Tongue (tissue), 2 donors: Measurements from ENCODE around the gene TCF12. TPM values are rescaled to one million over a fixed set of nuclear protein-coding genes. Genes with fewer than 3 reads are reported as not detected.
"Not testable (repeated sequence)": the region's sequence is repeated elsewhere in the genome, so short reads cannot be mapped to it uniquely, and the experiment has no call there.

Experiments
- DNase-seq: peaks from one replicate; pipeline ENCODE4 v3.0.0-alpha.2; 2015
- total RNA-seq: library from RNA; depleted of rRNA; stranded (reverse); fragments of >200 nt; gene quantifications from one replicate; pipeline ENCODE4 v1.2.3, GENCODE V29; 2014

TCF12 gene
- total RNA-seq, 1 donor from 2014 or later = 176 TPM

GRCh38 chr15:56916825-56917477 is 1.5 kb upstream of the TCF12 start:
- no peak for DNase-seq

GRCh38 chr15:56917652-56918045 is 795 bp upstream of the TCF12 start:
- no peak for DNase-seq

DNA sequence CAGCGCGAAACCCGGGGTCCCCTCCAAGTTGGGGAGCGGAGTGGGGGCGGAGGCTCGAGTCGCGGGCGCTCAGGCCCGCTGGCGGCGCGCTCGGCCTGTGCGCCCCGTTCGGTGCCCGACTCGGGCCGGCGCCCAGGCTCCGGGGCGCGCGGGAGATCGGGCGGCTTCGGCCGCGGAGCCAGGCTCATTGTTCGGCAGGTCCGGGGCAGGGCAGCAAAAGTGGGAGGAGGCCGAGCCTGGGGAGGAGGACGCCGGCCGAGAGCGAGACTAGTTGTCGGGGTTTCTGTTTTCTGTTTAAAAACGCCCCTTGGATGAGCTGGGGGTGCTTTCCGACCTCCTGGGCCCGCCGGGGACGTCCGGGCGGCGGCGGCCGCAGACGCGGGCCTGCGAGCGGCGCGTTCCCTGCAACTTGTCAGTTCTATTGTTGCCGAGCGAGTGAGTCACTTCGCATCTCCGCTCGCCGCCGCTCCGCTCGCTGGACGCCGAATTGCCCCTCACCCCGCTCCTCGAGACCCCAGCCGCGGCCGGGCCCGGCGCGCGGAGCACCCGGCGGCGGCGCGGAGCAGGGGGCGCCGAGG is 676 bp downstream of the TCF12 start:
- DNase-seq = peak; percentile 72

- peak; percentile 59 for DNase-seq
These were observed 1.3 kb downstream of the TCF12 start for GRCh38 chr15:56919609-56920366.

DNA sequence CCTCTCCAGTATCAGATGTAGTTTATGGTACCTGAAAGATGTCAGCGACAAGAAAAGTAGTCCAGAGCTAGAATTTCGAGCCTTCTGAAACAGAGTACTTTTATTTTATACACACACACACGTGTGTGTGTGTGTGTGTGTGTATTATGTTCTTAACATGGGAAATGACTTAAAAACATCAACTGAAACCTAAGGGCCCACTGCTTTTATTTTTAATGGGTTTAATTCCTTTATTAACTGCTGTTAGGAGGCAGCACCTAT is 1.9 kb downstream of the TCF12 start:
- no peak for DNase-seq

- no peak for DNase-seq
These were observed 4.7 kb downstream of the TCF12 start for GRCh38 chr15:56923174-56923591.

GRCh38 chr15:56927816-56928215 is 9.4 kb downstream of the TCF12 start:
- DNase-seq = no peak

- DNase-seq = no peak
These were observed 11.0 kb downstream of the TCF12 start for GRCh38 chr15:56929399-56929798.

- DNase-seq = no peak
These were observed 11.5 kb downstream of the TCF12 start for GRCh38 chr15:56929933-56930332.

- no peak for DNase-seq
These were observed 12.3 kb downstream of the TCF12 start for GRCh38 chr15:56930669-56931313.

DNA sequence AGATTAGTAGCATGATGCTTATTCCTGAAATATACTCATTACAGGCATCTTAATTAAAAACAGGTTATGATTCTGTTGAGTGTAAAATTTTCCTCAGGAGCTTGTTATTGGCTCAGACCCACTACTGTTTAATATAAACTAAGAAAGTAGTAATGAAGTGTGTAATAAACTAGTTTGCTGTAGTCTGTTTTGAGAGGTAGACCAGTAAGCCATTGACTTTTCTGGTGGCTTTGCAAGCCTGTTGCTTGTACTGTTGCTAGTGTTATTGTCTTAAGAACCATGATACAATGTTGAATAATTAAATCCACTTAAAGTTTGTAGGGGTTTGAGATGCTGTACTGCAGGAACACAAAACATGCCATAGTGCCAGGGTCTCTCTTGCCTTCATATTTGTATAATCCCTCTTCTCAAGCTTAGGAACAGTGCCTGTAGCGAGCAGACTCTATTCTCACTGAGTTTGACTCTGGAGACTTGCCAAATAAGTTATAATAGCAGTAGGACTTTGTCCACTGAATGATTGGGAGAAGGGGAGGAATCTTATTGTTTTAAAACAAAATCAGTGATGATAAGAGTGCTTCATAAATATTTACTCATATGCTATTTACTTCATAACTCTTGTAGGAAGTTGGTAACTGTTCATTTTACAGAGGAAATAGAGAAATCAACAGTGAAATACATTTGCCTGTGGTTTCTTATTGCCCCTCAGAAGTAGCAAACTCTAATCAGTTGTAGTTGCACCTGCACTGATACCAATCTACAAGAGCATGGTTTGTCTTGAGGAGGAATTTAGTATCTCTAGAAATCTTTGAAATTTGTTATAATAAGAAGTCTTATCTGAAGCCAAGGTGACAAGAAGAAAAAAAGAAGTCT is 13.4 kb downstream of the TCF12 start:
- peak; percentile 20 for DNase-seq

DNA sequence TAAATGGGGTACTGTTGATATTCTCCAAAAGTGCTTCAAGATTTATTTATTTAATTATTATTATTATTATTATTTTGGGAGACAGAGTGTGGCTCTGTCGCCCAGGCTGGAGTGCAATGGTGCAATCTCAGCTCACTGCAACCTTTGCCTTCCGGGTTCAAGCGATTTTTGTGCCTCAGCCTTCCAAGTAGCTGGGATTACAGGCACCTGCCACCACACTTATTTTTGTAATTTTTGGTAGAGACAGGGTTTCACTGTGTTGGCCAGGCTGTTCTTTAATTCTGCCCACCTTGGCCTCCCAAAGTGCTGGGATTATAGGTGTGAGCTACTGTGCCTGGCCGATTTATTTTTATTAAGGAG is 14.0 kb downstream of the TCF12 start:
- not testable (repeated sequence) for DNase-seq

- DNase-seq = no peak
These were observed 15.0 kb downstream of the TCF12 start for GRCh38 chr15:56933410-56933809.

- no peak for DNase-seq
These were observed 15.4 kb downstream of the TCF12 start for GRCh38 chr15:56933811-56934210.

GRCh38 chr15:56934269-56934668 is 15.8 kb downstream of the TCF12 start:
- no peak for DNase-seq

- no peak for DNase-seq
These were observed 18.5 kb downstream of the TCF12 start for GRCh38 chr15:56936929-56937328.

- no peak for DNase-seq
These were observed 20.8 kb downstream of the TCF12 start for GRCh38 chr15:56939257-56939656.

DNA sequence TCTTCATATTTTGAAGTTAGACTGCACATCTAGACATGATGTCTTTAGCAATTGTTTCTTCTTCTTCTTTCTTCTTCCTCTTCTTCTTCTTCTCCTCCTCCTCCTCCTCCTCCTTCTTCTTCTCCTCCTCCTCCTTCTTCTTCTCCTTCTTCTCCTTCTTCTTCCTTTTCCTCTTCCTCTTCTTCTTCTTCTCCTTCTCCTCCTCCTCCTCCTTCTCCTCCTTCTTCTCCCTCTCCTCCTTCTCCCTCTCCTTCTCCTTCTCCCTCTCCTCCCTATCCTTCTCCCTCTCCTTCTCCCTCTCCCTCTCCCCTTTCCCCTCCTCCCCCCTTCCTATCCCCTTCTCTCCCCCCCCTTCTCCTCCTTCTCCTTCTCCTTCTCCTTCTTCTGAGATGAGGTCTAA is 21.9 kb downstream of the TCF12 start:
- DNase-seq = no peak

DNA sequence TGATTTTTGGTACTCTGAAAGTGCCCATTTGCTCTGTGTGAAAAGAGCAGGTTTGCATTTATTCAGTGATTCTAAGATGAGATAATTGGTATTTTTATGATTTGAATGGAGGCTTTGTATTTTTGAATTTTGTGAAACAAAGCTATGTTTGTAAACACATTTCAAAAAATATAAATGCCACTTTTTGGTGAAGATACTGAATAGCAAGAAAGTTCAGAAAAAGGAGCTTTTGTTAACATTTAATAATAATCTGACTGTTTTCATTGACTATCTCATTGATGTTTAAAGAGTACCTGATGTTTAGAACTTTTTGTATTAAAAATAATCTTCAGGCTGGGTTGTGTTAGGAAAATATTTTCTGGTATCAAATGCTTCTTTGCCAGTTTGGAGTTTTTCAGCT is 23.7 kb downstream of the TCF12 start:
- no peak for DNase-seq

- no peak for DNase-seq
These were observed 25.0 kb downstream of the TCF12 start for GRCh38 chr15:56943403-56943802.

DNA sequence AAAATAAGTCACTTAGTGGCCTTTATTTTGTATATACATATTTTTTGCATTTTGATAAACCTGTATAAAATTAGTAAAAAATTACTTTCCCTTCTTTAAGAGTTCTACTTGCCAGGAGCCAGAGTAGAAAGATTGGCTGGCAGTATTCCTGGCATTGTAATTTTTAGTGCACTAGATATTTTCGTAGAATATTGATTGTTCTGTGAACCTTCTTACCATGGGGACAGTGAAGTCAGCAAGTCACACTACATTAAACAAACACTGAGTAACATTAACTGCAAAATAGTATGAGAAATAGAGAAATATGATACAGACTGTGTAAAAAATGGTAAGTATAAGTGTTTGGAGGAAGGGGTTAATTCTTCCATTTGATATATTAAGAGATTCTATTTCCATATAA is 26.0 kb downstream of the TCF12 start:
- DNase-seq = no peak

DNA sequence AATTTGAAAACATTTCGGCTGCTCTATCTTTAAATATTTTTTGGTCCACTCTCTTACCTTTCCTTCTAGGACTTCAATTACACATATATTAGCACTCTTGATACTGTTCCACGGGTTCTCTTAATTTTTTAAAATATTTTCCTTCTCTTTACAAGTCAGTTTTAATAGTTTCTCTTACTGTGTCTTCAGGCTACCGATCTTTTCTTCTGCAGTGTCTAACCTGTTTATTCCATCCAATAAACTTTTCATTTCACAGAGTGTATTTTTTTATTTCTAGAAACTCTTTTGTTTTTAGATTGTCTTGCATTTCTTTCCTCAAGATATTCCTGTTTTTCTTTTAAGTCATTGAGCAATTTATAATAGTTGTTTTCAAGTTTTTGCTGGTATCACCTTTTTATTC is 27.7 kb downstream of the TCF12 start:
- DNase-seq = no peak
